ENCODE measurements around the gene CDH23. TPM values are rescaled to one million over a fixed set of nuclear protein-coding genes. Genes with fewer than 3 reads are reported as not detected.

CDH23 gene
- total RNA-seq, 4 donors from 2014 or later, result 0.72 to 4.1 (median 2.2) TPM

DNA sequence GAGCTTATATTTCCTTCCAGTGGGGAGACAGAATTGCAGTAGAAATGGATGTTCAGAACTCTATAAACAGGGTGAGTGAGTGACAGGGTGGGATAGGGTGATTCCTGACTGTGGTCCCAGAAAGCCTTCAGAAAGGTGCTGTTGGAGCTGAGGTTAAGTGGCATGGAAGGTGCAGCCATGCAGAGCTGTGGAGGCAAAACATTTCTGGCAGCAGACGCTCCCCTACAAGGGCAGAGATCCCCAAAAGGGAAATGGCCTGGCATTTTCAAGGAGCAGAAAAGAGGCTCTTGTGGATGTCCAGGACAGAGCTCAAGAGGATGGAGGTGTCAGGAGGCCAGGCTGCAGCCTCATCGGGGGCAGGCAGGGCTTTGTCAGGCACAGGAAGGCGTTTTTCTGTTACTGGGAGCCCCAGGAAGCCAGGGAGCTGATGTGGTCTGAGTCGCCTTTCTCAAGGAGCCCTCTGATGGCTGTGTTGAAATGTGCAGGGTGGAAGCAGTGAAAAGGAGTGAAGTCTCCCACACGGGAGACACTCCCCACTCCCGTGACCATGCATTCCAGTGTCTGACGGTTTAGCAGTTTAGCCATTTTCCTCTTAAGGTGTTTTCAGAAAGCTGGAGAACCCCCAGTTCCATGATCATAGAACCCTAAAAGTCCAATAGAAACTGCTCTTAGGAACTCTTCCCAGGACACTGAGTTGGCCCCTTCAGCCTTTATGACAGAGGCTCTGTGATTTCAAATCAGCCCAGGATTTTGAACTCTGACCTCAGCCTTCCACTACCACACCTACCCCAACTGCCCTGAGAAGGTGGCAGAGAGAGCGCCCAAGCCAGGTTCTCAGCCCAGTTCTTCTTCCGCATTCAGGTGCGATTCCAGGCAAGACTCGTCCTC is 226.6 kb downstream of the CDH23 start:
- no peak overlapping the region for H3K4me3 ChIP-seq
- no peaks in the 10 kb centered on the region for H3K9me3 ChIP-seq
- peaks cover 2% of the 10 kb centered on the region for H3K27me3 ChIP-seq
- no peak overlapping the region for H3K27ac ChIP-seq
- no peak for DNase-seq (ENCODE audit: low spot score in 2 of 2)
- 68% methylated on average over 10 of the region's 11 CpGs for WGBS
- TF ChIP-seq POLR2AphosphoS5 (IDR thresholded peaks at IDR 0.05), result no peak
- no peak for TF ChIP-seq EP300 (IDR thresholded peaks at IDR 0.05)
- TF ChIP-seq POLR2A (IDR thresholded peaks at IDR 0.05), result no peak
- TF ChIP-seq, protein P1, sequence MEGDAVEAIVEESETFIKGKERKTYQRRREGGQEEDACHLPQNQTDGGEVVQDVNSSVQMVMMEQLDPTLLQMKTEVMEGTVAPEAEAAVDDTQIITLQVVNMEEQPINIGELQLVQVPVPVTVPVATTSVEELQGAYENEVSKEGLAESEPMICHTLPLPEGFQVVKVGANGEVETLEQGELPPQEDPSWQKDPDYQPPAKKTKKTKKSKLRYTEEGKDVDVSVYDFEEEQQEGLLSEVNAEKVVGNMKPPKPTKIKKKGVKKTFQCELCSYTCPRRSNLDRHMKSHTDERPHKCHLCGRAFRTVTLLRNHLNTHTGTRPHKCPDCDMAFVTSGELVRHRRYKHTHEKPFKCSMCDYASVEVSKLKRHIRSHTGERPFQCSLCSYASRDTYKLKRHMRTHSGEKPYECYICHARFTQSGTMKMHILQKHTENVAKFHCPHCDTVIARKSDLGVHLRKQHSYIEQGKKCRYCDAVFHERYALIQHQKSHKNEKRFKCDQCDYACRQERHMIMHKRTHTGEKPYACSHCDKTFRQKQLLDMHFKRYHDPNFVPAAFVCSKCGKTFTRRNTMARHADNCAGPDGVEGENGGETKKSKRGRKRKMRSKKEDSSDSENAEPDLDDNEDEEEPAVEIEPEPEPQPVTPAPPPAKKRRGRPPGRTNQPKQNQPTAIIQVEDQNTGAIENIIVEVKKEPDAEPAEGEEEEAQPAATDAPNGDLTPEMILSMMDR (IDR thresholded peaks at IDR 0.05), result no peak
- H3K36me3 ChIP-seq, result no peaks in the 10 kb centered on the region
- H3K4me1 ChIP-seq, result peaks cover 21% of the 10 kb centered on the region

DNA sequence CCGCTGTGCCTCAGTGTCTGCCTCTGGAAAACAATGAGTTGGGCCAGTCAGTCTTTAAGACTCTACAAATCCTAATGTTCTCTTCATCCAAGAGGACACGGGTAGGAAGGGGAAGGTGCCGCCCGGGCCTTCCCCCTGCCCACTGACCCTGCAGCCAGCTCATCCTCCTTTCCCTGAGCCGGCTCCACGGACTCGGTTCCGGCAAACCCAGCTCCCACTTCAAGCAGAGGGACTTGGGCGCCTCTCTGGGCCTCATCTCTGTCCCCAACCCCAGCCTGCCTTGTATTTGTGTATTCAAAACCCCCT is 227.2 kb downstream of the CDH23 start:
- no peaks in the 10 kb centered on the region for H3K9me3 ChIP-seq
- no peak for DNase-seq (ENCODE audit: low spot score in 2 of 2)
- no peak overlapping the region for H3K4me3 ChIP-seq
- H3K36me3 ChIP-seq, result no peaks in the 10 kb centered on the region
- peaks cover 21% of the 10 kb centered on the region for H3K4me1 ChIP-seq
- peaks cover 2% of the 10 kb centered on the region for H3K27me3 ChIP-seq
- H3K27ac ChIP-seq, result no peak overlapping the region
- TF ChIP-seq, protein P1 (IDR thresholded peaks at IDR 0.05), result no peak
- no peak for TF ChIP-seq POLR2AphosphoS5 (IDR thresholded peaks at IDR 0.05)
- no peak for TF ChIP-seq POLR2A (IDR thresholded peaks at IDR 0.05)
- TF ChIP-seq EP300 (IDR thresholded peaks at IDR 0.05), result no peak
- WGBS, result 95% methylated on average over 9 of the region's 9 CpGs

DNA sequence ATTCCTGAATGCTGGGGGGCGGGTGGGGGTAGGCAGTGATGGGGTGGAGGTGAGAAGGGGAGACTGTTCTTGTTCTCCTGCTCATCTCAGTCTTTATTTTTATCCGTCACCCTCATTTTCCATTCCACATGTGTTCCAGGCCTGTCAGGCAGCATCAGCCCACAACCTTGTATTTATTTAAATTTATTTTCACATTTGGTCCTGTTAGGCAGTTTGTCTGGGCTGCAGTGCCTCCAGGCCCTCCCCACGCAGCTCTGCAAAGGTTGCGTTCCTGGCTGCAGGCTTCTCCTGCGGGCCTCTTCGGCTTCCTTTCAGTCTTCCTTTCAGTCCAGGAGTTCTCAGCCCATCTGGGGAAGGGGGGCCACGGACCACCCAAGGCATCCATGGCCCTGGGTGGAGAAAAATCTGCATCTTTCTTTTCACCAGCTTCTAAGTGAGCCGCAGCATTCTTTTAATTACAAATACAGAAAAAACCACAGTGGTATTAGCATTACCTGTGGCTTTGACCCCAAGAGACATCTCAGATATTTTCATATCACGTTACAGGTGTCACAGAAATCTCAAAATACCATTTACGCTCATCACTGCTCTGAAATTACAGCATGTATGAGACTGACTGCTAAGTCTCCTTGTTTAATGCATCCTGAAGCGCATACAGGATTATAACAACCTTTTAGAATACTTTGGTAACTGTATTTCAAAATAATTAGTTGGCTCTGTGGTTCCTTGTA is 228.9 kb downstream of the CDH23 start:
- H3K36me3 ChIP-seq, result no peaks in the 10 kb centered on the region
- 85% methylated on average over 11 of the region's 11 CpGs for WGBS
- peaks cover 21% of the 10 kb centered on the region for H3K4me1 ChIP-seq
- H3K9me3 ChIP-seq, result no peaks in the 10 kb centered on the region
- H3K27me3 ChIP-seq, result peaks cover 2% of the 10 kb centered on the region
- H3K27ac ChIP-seq, result no peak overlapping the region
- DNase-seq (ENCODE audit: low spot score in 2 of 2), result no peak
- H3K4me3 ChIP-seq, result no peak overlapping the region
- TF ChIP-seq, protein P1 (IDR thresholded peaks at IDR 0.05), result no peak
- TF ChIP-seq POLR2A (IDR thresholded peaks at IDR 0.05), result no peak
- TF ChIP-seq EP300 (IDR thresholded peaks at IDR 0.05), result no peak
- TF ChIP-seq POLR2AphosphoS5 (IDR thresholded peaks at IDR 0.05), result no peak

DNA sequence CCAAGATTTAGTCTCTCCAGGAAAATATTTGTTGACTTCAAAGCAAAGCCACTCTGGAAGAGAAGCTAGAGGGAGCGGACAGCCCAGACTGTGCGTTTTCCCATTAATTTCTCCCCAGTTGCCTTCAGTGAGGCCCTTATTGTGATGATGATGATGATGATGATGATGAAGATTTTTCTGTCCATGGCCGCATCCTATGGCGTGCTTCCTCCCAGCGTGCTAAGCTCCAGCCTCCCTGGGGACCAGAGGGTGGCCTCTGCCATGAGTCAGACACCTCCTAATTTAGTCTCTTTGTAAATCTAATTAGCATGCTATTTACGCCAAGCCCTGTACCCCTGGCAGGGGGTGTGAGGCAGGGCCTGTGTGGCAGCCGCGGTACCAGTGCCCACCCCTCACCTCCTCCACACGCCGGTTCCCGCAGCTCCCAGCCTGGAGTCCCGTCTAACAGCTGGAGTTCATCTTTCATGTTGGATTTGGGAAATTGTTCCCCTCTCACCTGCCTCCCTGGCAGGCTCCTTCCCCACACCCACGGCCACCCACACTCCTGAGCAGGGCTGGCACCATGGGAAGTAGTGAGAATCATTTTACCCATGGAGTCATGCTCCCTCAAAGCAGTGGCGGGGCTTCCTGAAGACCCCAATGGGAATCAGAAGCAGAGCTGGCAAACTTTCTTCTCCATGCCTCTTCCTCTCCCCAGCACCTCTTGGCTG is 230.7 kb downstream of the CDH23 start:
- H3K27ac ChIP-seq, result no peak overlapping the region
- H3K27me3 ChIP-seq, result peaks cover 2% of the 10 kb centered on the region
- no peak overlapping the region for H3K4me3 ChIP-seq
- H3K9me3 ChIP-seq, result no peaks in the 10 kb centered on the region
- TF ChIP-seq, protein P1 (IDR thresholded peaks at IDR 0.05), result no peak
- TF ChIP-seq POLR2AphosphoS5 (IDR thresholded peaks at IDR 0.05), result no peak
- H3K36me3 ChIP-seq, result no peaks in the 10 kb centered on the region
- peaks cover 9% of the 10 kb centered on the region for H3K4me1 ChIP-seq
- DNase-seq (ENCODE audit: low spot score in 2 of 2), result no peak
- 83% methylated on average over 13 of the region's 14 CpGs for WGBS

DNA sequence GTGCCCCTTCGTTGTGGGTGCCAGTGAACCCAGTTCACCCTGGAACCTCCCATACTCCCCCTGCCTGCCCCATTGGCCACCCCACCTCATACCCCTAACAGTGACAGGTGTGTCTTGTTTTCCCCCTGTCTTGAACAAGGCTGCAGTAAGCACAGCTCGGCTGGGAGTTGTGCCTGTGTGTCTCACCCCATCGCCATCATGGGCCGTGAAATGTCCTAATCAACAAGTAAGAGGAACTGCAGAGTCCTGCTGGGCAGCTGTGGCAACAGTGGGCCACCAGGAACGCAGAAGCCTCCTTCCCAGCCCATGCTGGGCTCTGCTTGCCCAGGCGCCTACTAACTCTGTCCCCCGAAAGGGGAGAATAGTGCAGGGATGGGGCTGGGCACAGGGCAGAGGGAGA is 231.2 kb downstream of the CDH23 start:
- WGBS, result 72% methylated on average over 7 of the region's 7 CpGs
- Histone ChIP-seq H3K27ac (no peak overlapping the region), H3K4me3 (no peak overlapping the region), H3K9me3 (no peaks in the 10 kb centered on the region), H3K4me1 (peaks cover 4% of the 10 kb centered on the region), H3K36me3 (no peaks in the 10 kb centered on the region), H3K27me3 (peaks cover 2% of the 10 kb centered on the region)
- DNase-seq (ENCODE audit: low spot score in 2 of 2), result no peak
- TF ChIP-seq POLR2AphosphoS5 (IDR thresholded peaks at IDR 0.05) (no peak), EP300 (IDR thresholded peaks at IDR 0.05) (no peak)
- TF ChIP-seq, protein P1 (IDR thresholded peaks at IDR 0.05), result no peak

Measured in suprapubic skin (tissue), 4 donors.